ENCODE results near the gene PPARD.

DNA sequence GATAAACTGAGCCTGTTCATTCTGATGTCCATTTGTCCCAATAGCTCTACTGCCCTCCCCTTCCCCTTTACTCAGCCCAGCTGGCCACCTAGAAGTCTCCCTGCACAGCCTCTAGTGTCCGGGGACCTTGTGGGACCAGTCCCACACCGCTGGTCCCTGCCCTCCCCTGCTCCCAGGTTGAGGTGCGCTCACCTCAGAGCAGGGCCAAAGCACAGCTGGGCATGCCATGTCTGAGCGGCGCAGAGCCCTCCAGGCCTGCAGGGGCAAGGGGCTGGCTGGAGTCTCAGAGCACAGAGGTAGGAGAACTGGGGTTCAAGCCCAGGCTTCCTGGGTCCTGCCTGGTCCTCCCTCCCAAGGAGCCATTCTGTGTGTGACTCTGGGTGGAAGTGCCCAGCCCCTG is 85.1 kb downstream of the PPARD start:
- TF ChIP-seq, protein P1, sequence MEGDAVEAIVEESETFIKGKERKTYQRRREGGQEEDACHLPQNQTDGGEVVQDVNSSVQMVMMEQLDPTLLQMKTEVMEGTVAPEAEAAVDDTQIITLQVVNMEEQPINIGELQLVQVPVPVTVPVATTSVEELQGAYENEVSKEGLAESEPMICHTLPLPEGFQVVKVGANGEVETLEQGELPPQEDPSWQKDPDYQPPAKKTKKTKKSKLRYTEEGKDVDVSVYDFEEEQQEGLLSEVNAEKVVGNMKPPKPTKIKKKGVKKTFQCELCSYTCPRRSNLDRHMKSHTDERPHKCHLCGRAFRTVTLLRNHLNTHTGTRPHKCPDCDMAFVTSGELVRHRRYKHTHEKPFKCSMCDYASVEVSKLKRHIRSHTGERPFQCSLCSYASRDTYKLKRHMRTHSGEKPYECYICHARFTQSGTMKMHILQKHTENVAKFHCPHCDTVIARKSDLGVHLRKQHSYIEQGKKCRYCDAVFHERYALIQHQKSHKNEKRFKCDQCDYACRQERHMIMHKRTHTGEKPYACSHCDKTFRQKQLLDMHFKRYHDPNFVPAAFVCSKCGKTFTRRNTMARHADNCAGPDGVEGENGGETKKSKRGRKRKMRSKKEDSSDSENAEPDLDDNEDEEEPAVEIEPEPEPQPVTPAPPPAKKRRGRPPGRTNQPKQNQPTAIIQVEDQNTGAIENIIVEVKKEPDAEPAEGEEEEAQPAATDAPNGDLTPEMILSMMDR (IDR thresholded peaks at IDR 0.05): no peak
- TF ChIP-seq POLR2A (IDR thresholded peaks at IDR 0.05): no peak
